Activated naive CD4-positive, alpha-beta T cell (primary cell): Measurements from ENCODE around the gene ZNF12.

Experiments used
- DNase-seq, 4 experiments: peaks; one replicate each; lab custom pipeline; 2025; lab: John Stamatoyannopoulos, UW

The ZNF12 gene

DNA sequence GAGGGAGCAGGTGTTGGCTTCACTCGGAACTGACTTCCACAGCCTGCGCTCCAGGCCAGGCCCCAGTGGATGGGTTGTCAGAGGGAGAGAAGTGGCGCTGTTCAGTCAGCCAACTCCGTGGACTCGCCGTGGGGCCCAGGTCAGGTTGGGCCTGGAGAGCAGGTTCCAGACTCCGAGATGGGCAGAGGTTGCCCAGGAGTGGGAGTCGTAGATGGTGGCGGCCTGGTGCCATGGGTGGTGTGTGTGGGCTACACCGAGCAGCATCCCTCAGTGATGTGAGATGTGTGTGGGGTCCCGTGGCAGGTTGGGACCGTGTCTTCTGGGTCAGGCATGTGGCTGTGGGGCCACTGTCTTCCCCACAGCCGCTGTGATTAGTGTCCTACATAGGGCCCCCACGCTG is 59.2 kb downstream of the ZNF12 start:
- no peak for DNase-seq

DNA sequence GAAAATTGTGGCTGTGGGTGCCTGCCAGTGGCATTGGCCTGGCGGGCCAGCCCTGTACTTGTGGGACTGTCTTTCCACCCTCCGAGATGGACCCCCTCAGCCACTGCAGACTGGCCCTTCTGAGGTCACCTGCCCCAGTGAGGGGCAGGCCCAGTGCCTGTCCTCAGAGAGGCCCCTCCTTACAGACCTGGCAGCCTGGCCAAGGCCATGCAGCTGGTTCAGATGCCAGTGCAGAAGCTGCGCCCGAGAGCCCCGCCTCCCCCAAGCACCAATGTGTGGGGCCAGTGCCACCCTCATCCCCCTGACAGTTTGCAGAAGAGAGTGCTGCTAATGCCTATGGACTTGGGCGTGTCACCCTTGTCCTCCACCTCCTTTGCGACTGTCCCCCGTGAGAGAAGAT is 59.7 kb downstream of the ZNF12 start:
- DNase-seq: no peak

GRCh38 chr7:6646465-6646864 is 60.3 kb downstream of the ZNF12 start:
- DNase-seq: no peak

- DNase-seq: no peak
Observed at GRCh38 chr7:6644728-6645127, 62.0 kb downstream of the ZNF12 start.

GRCh38 chr7:6643915-6644625 is 62.7 kb downstream of the ZNF12 start:
- DNase-seq: no peak

GRCh38 chr7:6642861-6643640 is 63.7 kb downstream of the ZNF12 start:
- DNase-seq: no peak

GRCh38 chr7:6642239-6642839 is 64.4 kb downstream of the ZNF12 start:
- DNase-seq: no peak

DNA sequence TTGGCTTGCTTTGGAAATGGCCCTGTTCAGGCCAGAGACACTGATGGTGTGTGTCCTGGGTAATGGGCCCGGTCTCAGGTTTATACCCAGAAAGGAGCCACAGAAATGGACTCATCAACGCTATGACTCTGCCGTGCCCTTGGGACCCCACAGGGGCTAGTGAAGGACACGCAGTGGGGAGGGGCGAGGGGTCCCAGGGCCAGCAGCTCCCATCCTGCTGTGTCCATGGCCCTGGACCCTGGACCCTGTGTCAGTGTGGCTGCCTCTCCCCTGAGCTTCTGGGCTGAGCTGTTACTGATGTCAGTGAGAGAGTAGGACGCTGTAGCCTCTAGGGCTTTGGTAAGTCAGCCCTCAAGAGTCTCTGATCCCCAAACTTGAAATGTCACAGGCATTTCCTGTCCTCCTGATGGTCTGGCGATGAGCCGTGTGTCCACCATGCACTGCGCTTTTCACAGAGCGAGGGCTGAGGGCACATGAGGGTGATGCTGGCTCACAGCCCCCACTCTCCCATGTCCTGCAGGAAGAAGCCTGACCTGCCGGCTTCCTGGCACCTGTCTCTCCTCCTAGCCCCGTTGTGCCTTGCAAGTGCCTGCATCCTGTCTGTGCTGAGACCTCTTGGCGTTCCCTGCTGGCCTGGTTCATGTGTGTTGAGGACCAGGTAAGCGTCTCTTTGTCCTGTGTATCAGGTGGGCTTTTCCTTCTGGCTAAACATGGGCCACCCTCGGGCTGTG is 65.3 kb downstream of the ZNF12 start:
- no peak for DNase-seq

DNA sequence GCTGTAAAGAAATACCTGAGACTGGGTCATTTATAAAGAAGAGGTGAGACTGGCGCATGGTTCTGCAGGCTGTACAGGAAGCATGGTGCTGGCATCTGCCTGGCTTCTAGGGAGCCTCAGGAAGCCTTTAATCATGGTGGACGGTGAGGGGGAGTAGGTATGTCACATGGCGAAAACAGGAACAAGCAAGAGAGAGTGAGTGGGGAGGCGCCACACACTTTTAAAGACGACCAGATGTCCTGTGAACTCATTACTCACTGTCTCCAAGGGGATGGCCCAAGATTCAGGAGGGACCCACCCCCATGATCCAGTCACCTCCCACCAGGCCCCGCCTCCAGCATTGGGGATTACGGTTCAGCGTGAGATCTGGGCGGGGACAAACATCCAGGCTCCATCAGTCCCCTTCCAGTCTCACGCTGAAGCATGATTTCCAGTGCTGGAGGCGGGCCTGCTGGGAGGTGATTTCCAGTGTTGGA is 66.5 kb downstream of the ZNF12 start:
- DNase-seq: no peak

- no peak for DNase-seq
Observed at GRCh38 chr7:6639627-6640026, 67.1 kb downstream of the ZNF12 start.

GRCh38 chr7:6639032-6639431 is 67.7 kb downstream of the ZNF12 start:
- no peak for DNase-seq
